NB4 (cell line): ENCODE data around the gene VIM.

Source experiments
- POLR2A ChIP-seq: IDR thresholded peaks from 2 replicates; pipeline ENCODE4 v1.6.1; 2011; ENCODE audit warnings: mild to moderate bottlenecking; ENCODE audit not compliant: insufficient read length; ENCODE audit errors: extremely low read depth
- TF ChIP-seq, protein P1 (sequence below): IDR thresholded peaks from one replicate; pipeline ENCODE4 v1.5.1; 2012; ENCODE audit warnings: low read depth, low read length

GRCh38 chr10:17214971-17215781 is 12.9 kb upstream of the VIM start:
- TF ChIP-seq, protein P1, sequence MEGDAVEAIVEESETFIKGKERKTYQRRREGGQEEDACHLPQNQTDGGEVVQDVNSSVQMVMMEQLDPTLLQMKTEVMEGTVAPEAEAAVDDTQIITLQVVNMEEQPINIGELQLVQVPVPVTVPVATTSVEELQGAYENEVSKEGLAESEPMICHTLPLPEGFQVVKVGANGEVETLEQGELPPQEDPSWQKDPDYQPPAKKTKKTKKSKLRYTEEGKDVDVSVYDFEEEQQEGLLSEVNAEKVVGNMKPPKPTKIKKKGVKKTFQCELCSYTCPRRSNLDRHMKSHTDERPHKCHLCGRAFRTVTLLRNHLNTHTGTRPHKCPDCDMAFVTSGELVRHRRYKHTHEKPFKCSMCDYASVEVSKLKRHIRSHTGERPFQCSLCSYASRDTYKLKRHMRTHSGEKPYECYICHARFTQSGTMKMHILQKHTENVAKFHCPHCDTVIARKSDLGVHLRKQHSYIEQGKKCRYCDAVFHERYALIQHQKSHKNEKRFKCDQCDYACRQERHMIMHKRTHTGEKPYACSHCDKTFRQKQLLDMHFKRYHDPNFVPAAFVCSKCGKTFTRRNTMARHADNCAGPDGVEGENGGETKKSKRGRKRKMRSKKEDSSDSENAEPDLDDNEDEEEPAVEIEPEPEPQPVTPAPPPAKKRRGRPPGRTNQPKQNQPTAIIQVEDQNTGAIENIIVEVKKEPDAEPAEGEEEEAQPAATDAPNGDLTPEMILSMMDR = no peak
- no peak for TF ChIP-seq POLR2A
